Measurements from ENCODE around the gene ANP32E.

Gene ANP32E

DNA sequence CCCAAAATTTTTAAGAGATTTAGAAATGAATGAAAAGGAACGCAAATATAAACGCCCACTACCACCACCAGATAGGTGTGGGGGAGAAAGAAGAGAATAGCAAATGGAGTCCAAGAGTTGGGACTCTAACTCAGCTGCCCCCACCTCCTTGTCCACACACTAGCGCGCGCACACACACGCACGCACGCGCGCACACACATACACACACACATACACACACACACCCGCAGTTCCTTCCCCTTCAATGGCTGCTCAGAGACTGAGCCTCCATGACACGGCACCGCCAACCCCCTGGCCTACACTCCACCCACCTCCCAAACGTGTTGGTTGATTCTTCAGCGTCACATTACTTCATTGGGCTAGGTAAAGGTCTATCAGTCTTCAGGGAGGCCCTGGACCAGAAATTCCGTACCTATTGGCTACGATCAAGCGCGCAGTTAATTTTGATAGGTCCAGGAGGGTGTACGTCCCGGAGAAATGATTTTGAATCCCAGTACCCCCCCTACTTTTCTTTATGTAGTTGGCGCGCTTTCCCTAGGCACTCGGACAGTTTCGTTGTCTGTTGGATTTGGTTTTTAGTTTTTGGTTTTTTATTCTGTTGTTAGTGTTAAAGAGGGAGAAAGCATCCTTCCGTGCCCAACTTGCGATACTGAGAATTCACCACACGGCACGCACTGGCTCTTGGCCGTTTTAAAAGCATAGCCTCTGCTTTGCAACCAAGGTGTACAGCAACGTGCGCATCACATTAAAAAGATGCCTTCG, at the start of gene ANP32E:
Gene ANP32E (minus strand): TSS at position 261 of the 762 bp plus-strand sequence. CDS start 326 bp downstream, outside the sequence.
- no peaks in the 10 kb centered on the region for H3K9me3 ChIP-seq (ENCODE audit: low read length)
- H3K36me3 ChIP-seq (ENCODE audit: insufficient read depth, low read length): no peaks in the 10 kb centered on the region
- peak within 1 kb of the TSS; percentile 96 for H3K9ac ChIP-seq (ENCODE audit: low read length)
- H3K27ac ChIP-seq (ENCODE audit: low read depth, low read length): peak within 1 kb of the TSS; percentile 99
- no peaks in the 10 kb centered on the region for H3K27me3 ChIP-seq (ENCODE audit: control insufficient read depth in 1 of 2, insufficient read depth in 2 of 2, low read length in 2 of 2)
- H3K4me3 ChIP-seq (ENCODE audit: low read depth in 1 of 2, low read length in 2 of 2): peak within 1 kb of the TSS; percentile 88 to 97
- peaks cover 14% of the 10 kb centered on the region for H3K4me1 ChIP-seq (ENCODE audit: insufficient read depth, low read length)

DNA sequence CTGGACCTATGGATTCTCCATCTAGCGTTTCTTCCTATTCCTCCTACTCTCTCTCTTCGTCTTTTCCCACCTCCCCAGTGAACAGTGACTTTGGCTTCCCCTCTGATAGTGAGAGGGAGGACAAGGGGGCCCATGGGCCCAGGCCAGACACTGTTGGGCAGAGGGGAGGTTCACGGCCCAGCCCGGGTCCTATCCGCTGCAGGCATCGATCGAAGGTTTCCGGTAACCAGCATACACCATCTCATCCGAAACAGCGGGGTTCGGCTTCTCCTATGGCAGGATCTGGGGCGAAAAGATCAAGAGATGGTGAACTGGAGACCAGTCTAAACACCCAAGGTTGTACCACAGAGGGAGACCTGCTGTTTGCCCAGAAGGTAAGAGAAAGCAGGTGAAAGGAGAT, 47.3 kb upstream of the ANP32E start:
- peak overlapping the region; percentile 92 for H3K27ac ChIP-seq (ENCODE audit: low read depth, low read length)
- H3K4me1 ChIP-seq (ENCODE audit: insufficient read depth, low read length): peaks cover 18% of the 10 kb centered on the region
- peaks cover 16% of the 10 kb centered on the region for H3K36me3 ChIP-seq (ENCODE audit: insufficient read depth, low read length)
- peak overlapping the region; percentile 71 to 86 for H3K4me3 ChIP-seq (ENCODE audit: low read depth in 1 of 2, low read length in 2 of 2)
- H3K9ac ChIP-seq (ENCODE audit: low read length): peak overlapping the region; percentile 80
- H3K27me3 ChIP-seq (ENCODE audit: control insufficient read depth in 1 of 2, insufficient read depth in 2 of 2, low read length in 2 of 2): no peaks in the 10 kb centered on the region
- H3K9me3 ChIP-seq (ENCODE audit: low read length): no peaks in the 10 kb centered on the region

GRCh38 chr1:150282558-150282958, 46.6 kb upstream of the ANP32E start:
- Histone ChIP-seq H3K9me3 (ENCODE audit: low read length) (no peaks in the 10 kb centered on the region), H3K36me3 (ENCODE audit: insufficient read depth, low read length) (peaks cover 16% of the 10 kb centered on the region), H3K27me3 (ENCODE audit: control insufficient read depth in 1 of 2, insufficient read depth in 2 of 2, low read length in 2 of 2) (no peaks in the 10 kb centered on the region), H3K9ac (ENCODE audit: low read length) (peak overlapping the region; percentile 80), H3K27ac (ENCODE audit: low read depth, low read length) (peak overlapping the region; percentile 92), H3K4me3 (ENCODE audit: low read depth in 1 of 2, low read length in 2 of 2) (peak overlapping the region; percentile 71 to 86), H3K4me1 (ENCODE audit: insufficient read depth, low read length) (peaks cover 18% of the 10 kb centered on the region)

GRCh38 chr1:150281758-150282557, 46.0 kb upstream of the ANP32E start, which contains the start of gene CIART:
Gene CIART, plus strand, starts transcription at chr1:150282554. Its CDS starts 714 bp downstream, at chr1:150283268.
- Histone ChIP-seq H3K4me3 (ENCODE audit: low read depth in 1 of 2, low read length in 2 of 2) (peak within 1 kb of the TSS; percentile 71 to 86), H3K27me3 (ENCODE audit: control insufficient read depth in 1 of 2, insufficient read depth in 2 of 2, low read length in 2 of 2) (no peaks in the 10 kb centered on the region), H3K9ac (ENCODE audit: low read length) (peak within 1 kb of the TSS; percentile 80), H3K4me1 (ENCODE audit: insufficient read depth, low read length) (peaks cover 18% of the 10 kb centered on the region), H3K27ac (ENCODE audit: low read depth, low read length) (peak within 1 kb of the TSS; percentile 99), H3K9me3 (ENCODE audit: low read length) (no peaks in the 10 kb centered on the region), H3K36me3 (ENCODE audit: insufficient read depth, low read length) (peaks cover 16% of the 10 kb centered on the region)

GRCh38 chr1:150281221-150281757, 45.4 kb upstream of the ANP32E start:
- peaks cover 14% of the 10 kb centered on the region for H3K36me3 ChIP-seq (ENCODE audit: insufficient read depth, low read length)
- H3K9me3 ChIP-seq (ENCODE audit: low read length): no peaks in the 10 kb centered on the region
- no peaks in the 10 kb centered on the region for H3K27me3 ChIP-seq (ENCODE audit: control insufficient read depth in 1 of 2, insufficient read depth in 2 of 2, low read length in 2 of 2)
- H3K4me1 ChIP-seq (ENCODE audit: insufficient read depth, low read length): peaks cover 18% of the 10 kb centered on the region
- H3K9ac ChIP-seq (ENCODE audit: low read length): peak overlapping the region; percentile 74
- peak overlapping the region; percentile 59 to 86 for H3K4me3 ChIP-seq (ENCODE audit: low read depth in 1 of 2, low read length in 2 of 2)
- peak overlapping the region; percentile 99 for H3K27ac ChIP-seq (ENCODE audit: low read depth, low read length)

GRCh38 chr1:150280138-150280707, 44.3 kb upstream of the ANP32E start:
- Histone ChIP-seq H3K36me3 (ENCODE audit: insufficient read depth, low read length) (peaks cover 12% of the 10 kb centered on the region), H3K9ac (ENCODE audit: low read length) (no peak overlapping the region), H3K4me1 (ENCODE audit: insufficient read depth, low read length) (peaks cover 18% of the 10 kb centered on the region), H3K9me3 (ENCODE audit: low read length) (no peaks in the 10 kb centered on the region), H3K27ac (ENCODE audit: low read depth, low read length) (peak overlapping the region; percentile 99), H3K27me3 (ENCODE audit: control insufficient read depth in 1 of 2, insufficient read depth in 2 of 2, low read length in 2 of 2) (no peaks in the 10 kb centered on the region), H3K4me3 (ENCODE audit: low read depth in 1 of 2, low read length in 2 of 2) (no peak overlapping the region)

GRCh38 chr1:150273311-150273710, 37.4 kb upstream of the ANP32E start:
- peak overlapping the region; percentile 12 for H3K27ac ChIP-seq (ENCODE audit: low read depth, low read length)
- H3K9ac ChIP-seq (ENCODE audit: low read length): peak overlapping the region; percentile 8
- peak overlapping the region; percentile 17 to 44 for H3K4me3 ChIP-seq (ENCODE audit: low read depth in 1 of 2, low read length in 2 of 2)
- no peaks in the 10 kb centered on the region for H3K27me3 ChIP-seq (ENCODE audit: control insufficient read depth in 1 of 2, insufficient read depth in 2 of 2, low read length in 2 of 2)
- peaks cover 4% of the 10 kb centered on the region for H3K36me3 ChIP-seq (ENCODE audit: insufficient read depth, low read length)
- H3K9me3 ChIP-seq (ENCODE audit: low read length): no peaks in the 10 kb centered on the region
- H3K4me1 ChIP-seq (ENCODE audit: insufficient read depth, low read length): peaks cover 27% of the 10 kb centered on the region

GRCh38 chr1:150271291-150271959, 35.5 kb upstream of the ANP32E start:
- Histone ChIP-seq H3K27ac (ENCODE audit: low read depth, low read length) (no peak overlapping the region), H3K9ac (ENCODE audit: low read length) (no peak overlapping the region), H3K4me1 (ENCODE audit: insufficient read depth, low read length) (peaks cover 42% of the 10 kb centered on the region), H3K27me3 (ENCODE audit: control insufficient read depth in 1 of 2, insufficient read depth in 2 of 2, low read length in 2 of 2) (no peaks in the 10 kb centered on the region), H3K4me3 (ENCODE audit: low read depth in 1 of 2, low read length in 2 of 2) (no peak overlapping the region), H3K36me3 (ENCODE audit: insufficient read depth, low read length) (peaks cover 13% of the 10 kb centered on the region), H3K9me3 (ENCODE audit: low read length) (no peaks in the 10 kb centered on the region)

- Histone ChIP-seq H3K36me3 (ENCODE audit: insufficient read depth, low read length) (peaks cover 30% of the 10 kb centered on the region), H3K9ac (ENCODE audit: low read length) (peak overlapping the region; percentile 46), H3K4me3 (ENCODE audit: low read depth in 1 of 2, low read length in 2 of 2) (peak overlapping the region; percentile 28 to 92), H3K27ac (ENCODE audit: low read depth, low read length) (peak overlapping the region; percentile 76), H3K9me3 (ENCODE audit: low read length) (no peaks in the 10 kb centered on the region), H3K27me3 (ENCODE audit: control insufficient read depth in 1 of 2, insufficient read depth in 2 of 2, low read length in 2 of 2) (no peaks in the 10 kb centered on the region), H3K4me1 (ENCODE audit: insufficient read depth, low read length) (peaks cover 42% of the 10 kb centered on the region)
Measured at GRCh38 chr1:150269451-150269850, 33.5 kb upstream of the ANP32E start.

DNA sequence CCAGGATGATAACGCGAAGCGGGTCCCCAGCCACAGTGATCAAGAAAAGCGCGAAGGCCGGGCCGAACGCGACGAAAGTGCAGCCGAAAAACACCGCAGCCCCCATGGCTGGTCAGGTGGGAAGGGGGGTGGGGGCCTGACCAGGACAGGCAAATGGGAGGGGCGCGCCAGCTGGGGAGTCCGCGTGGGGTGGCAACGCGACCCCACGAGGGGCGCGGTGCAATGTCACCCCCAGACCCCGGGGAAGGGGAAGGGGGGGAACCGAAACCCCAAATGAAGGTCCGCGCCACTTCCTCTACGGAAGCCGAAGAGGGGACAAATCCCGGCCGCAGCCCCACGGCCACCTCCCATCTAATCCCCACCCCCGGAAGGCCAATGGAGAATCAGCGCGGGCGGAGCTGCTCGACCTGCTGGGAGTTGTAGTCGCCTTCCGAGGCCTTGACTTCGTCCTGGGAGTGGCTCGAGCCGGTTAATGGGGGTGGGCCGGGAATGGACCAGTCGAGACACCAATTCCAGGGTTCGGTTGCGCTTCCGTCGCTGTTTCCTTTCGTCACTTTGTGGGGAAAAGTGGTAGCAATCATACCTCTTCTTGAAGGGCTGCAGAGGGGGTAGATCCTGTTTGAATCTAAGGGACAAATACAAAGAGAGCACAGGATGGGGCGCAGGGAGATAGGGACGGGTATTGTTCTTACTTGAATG, 32.9 kb upstream of the ANP32E start, which contains the start of gene APH1A:
Gene APH1A (minus strand): TSS at position 312 of the 699 bp plus-strand sequence. CDS start 206 bp downstream, at position 106.
- peak within 1 kb of the TSS; percentile 92 to 100 for H3K4me3 ChIP-seq (ENCODE audit: low read depth in 1 of 2, low read length in 2 of 2)
- H3K27ac ChIP-seq (ENCODE audit: low read depth, low read length): peak within 1 kb of the TSS; percentile 98
- peaks cover 30% of the 10 kb centered on the region for H3K36me3 ChIP-seq (ENCODE audit: insufficient read depth, low read length)
- no peaks in the 10 kb centered on the region for H3K27me3 ChIP-seq (ENCODE audit: control insufficient read depth in 1 of 2, insufficient read depth in 2 of 2, low read length in 2 of 2)
- H3K9ac ChIP-seq (ENCODE audit: low read length): peak within 1 kb of the TSS; percentile 95
- no peaks in the 10 kb centered on the region for H3K9me3 ChIP-seq (ENCODE audit: low read length)
- peaks cover 40% of the 10 kb centered on the region for H3K4me1 ChIP-seq (ENCODE audit: insufficient read depth, low read length)

Data from muscle layer of colon (tissue), 2 donors.